OCI-LY3 (cell line): ENCODE data around the gene ADAMTS2.

ENCODE experiments used
- CTCF ChIP-seq: fragments of 200-600, 300-600 bp; sonication (generic); IDR thresholded peaks from 2 replicates; pipeline ENCODE4 v1.5.1; 2014; ENCODE audit warnings: antibody characterized with exemption, low read length, low read depth
- EZH2phosphoT487 ChIP-seq: fragments of 200-600 bp; shearing (Covaris generic); IDR thresholded peaks from 2 replicates; pipeline ENCODE4 v1.6.1; 2018; ENCODE audit warnings: antibody characterized with exemption, mixed run types, low read depth

DNA sequence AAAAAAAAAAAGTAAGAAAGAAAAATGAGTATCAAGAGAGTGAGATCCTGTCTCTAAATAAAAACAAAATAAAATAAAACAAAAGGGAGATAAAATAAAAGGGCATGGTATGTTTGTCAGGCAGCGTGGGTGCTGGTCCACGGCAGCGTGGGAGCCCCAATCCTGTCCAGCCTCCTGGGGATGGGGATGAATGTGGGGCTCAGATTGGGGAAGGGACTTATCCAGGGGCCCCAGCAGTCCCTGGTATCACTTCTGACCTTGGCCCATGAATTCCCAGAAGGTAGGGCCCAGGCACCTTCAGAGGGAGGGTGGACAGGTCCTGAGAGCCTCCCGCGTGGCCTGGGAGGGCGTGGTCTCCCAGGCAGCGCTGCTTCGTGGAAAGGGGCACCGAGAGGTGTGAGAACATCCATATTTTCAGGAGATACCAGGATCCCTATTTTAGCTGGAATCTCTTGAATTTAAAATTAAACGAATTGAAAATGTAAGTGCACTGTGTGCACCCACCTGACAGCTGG is 213.9 kb downstream of the ADAMTS2 start:
- TF ChIP-seq CTCF, result no peak
- TF ChIP-seq EZH2phosphoT487, result no peak
